GM12892 (cell line): ENCODE data around the gene PRKAR2A.

Source experiments
- POLR2A ChIP-seq: IDR thresholded peaks from 2 replicates; pipeline ENCODE4 v1.6.1; 2011; ENCODE audit warnings: low read depth, low read length, control low read depth
- POLR2AphosphoS5 ChIP-seq: IDR thresholded peaks from 2 replicates; pipeline ENCODE4 v1.6.1; 2011; ENCODE audit warnings: low read depth, low read length, control low read depth

DNA sequence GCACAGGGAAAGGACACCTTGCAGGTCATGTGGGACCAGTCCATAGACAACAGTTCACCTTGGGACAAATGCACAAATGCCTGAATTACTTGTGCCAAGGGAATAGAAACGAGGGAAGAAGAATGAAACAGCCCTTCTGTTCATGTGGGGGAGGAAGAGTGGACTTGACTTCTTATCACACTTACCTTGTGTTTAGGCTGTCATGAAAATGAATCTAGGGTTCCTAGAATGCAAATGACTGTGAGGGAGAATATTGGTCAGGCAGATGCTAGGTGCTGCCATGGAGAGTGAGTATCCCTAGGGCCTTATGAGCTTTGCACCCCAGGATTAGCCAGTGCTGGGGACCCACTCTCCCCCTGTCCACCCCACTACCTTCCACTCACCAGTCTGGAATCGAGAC is 11.0 kb upstream of the PRKAR2A start:
- TF ChIP-seq POLR2AphosphoS5 (no peak), POLR2A (no peak)
